RWPE2 (cell line): ENCODE measurements around the gene SLC38A8.

Experiments used
- ATAC-seq: fragments of 200-7000 bp; cut with Tn5 transposase; 3 replicates; pipeline ENCODE4 v1.9.1; 2021; ENCODE audit warnings: low read depth
- DNase-seq: peaks from one replicate; pipeline ENCODE4 v3.0.0-alpha.2; 2020; ENCODE audit warnings: low spot score
- H3K27ac ChIP-seq: fragments of 450-650 bp; 2 replicates; pipeline ENCODE4 v1.5.1; 2017; ENCODE audit warnings: mild to moderate bottlenecking; ENCODE audit not compliant: poor library complexity, severe bottlenecking
- H3K27me3 ChIP-seq: fragments of 250-450 bp; sonication (Bioruptor Pico); 2 replicates; pipeline ENCODE4 v1.5.1; 2021; ENCODE audit warnings: mild to moderate bottlenecking, moderate library complexity; ENCODE audit not compliant: insufficient read depth, poor library complexity, severe bottlenecking
- H3K36me3 ChIP-seq: fragments of 250-450 bp; sonication (Bioruptor Pico); 2 replicates; pipeline ENCODE4 v1.5.1; 2020; ENCODE audit warnings: low read depth, mild to moderate bottlenecking, moderate library complexity
- H3K4me1 ChIP-seq: fragments of 250-450 bp; sonication (Bioruptor Pico); 2 replicates; pipeline ENCODE4 v1.5.1; 2021; ENCODE audit warnings: mild to moderate bottlenecking, moderate library complexity; ENCODE audit not compliant: insufficient read depth, poor library complexity, severe bottlenecking
- H3K4me3 ChIP-seq: fragments of 250-450 bp; sonication (Bioruptor Pico); 2 replicates; pipeline ENCODE4 v1.5.1; 2021; ENCODE audit warnings: mild to moderate bottlenecking, moderate library complexity; ENCODE audit not compliant: severe bottlenecking
- H3K9me3 ChIP-seq: fragments of 250-450 bp; sonication (Bioruptor Pico); 2 replicates; pipeline ENCODE4 v1.5.1; 2021; ENCODE audit warnings: mild to moderate bottlenecking, moderate library complexity; ENCODE audit not compliant: severe bottlenecking
- TF ChIP-seq, protein P1 (sequence below): fragments of 450-650 bp; IDR thresholded peaks from one replicate; pipeline ENCODE4 v1.5.1; 2017; ENCODE audit warnings: mild to moderate bottlenecking, moderate library complexity; ENCODE audit not compliant: poor library complexity, severe bottlenecking

SLC38A8 gene

DNA sequence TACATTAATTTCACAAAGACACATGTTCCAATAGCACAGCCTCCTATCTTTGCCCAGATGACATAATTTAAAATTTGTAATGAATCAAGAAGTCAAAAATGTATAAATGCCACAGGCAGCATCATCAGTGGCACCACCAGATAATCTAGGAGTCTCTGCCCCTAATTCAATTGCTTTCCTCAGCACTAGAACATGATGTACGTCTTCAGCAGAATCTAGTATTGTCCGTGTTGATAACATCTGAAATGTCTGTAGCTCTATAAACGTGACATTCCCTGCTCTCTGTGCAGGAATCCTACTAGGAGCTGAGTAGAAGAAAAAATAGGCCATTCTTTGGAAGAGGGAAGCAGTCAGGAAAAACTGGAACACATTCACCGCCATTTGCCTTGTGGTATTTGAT, 21.4 kb upstream of the SLC38A8 start:
- DNase-seq: no peak
- Histone ChIP-seq H3K27me3 (no peaks in the 10 kb centered on the region), H3K4me3 (no peak overlapping the region), H3K27ac (no peak overlapping the region), H3K36me3 (peaks cover 95% of the 10 kb centered on the region), H3K9me3 (no peaks in the 10 kb centered on the region), H3K4me1 (no peaks in the 10 kb centered on the region)
- no peak for ATAC-seq
- TF ChIP-seq, protein P1, sequence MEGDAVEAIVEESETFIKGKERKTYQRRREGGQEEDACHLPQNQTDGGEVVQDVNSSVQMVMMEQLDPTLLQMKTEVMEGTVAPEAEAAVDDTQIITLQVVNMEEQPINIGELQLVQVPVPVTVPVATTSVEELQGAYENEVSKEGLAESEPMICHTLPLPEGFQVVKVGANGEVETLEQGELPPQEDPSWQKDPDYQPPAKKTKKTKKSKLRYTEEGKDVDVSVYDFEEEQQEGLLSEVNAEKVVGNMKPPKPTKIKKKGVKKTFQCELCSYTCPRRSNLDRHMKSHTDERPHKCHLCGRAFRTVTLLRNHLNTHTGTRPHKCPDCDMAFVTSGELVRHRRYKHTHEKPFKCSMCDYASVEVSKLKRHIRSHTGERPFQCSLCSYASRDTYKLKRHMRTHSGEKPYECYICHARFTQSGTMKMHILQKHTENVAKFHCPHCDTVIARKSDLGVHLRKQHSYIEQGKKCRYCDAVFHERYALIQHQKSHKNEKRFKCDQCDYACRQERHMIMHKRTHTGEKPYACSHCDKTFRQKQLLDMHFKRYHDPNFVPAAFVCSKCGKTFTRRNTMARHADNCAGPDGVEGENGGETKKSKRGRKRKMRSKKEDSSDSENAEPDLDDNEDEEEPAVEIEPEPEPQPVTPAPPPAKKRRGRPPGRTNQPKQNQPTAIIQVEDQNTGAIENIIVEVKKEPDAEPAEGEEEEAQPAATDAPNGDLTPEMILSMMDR: no peak

DNA sequence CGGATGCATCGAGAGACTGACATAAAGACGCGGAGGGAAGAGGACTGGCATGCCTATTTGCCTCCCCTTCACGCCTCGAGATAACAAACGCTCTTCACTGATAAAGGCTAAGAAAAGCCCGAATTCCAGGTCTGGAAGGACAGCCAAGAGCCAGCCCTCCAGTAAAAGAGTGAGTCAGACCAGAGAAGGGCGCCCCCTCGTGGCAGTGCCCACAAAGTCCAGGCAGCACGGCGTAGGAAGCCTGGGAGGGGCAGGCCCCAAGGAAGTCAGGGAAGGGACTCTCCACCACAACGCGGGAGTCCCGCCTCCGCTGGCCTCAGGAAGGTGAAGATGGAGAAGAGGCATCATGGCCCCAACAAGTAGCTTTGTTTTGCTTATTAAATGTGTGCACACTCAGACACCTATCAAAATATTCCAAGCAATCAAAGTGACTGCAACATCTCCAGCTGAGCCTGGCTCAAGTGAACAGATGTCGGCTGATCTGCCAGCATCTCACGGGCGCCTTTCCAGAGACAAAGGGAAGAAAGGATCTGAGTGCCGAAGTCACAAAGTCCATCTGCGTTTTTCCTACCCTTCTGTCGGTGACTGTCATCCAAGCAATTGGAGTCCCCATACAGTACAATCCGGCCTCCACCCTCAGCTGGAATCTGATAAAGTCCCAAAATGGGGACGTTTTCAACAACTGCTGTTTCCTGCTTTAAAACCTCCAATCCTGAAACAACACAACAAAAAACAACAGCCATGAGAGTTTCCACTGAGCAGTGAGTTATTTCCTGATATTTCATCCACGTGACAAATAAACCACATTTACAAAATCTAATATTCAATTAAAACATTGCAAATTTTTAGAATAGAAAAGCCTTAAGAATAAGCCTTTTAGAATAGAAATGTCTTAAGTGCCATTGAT, 20.4 kb upstream of the SLC38A8 start:
- TF ChIP-seq, protein P1: peak; percentile 81
- Histone ChIP-seq H3K27me3 (no peaks in the 10 kb centered on the region), H3K9me3 (no peaks in the 10 kb centered on the region), H3K4me1 (no peaks in the 10 kb centered on the region), H3K4me3 (no peak overlapping the region), H3K27ac (no peak overlapping the region), H3K36me3 (peaks cover 95% of the 10 kb centered on the region)
- ATAC-seq: peak; percentile 92
- DNase-seq: no peak

DNA sequence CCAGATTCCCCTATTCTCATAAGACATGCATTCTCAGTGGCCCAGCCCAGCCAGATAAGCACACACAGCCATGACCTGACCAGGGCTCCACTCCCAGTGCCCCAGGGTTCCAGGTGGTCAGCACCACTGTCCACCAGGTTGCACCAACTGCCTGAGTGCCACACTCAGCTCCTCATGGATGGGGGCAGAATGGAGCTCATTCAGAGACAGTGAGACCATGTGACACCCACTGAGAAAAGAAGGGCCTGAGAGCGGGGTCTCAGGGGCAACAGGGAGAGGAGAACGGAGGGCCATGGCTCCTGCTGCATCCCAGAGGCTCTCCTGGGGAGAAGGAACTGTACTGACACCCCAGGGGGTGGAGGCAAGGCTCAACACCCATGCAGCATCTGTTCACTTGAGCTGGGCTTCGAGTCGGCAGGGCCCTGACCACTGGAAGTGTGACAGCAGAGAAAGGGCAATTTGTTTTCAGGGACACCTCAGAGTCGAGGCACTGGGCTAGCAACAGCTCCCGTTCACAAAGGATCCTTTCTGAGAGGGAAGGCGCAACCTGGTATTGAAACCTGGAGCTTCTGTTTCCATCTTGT, 18.7 kb upstream of the SLC38A8 start:
- ATAC-seq (no peak), DNase-seq (no peak)
- Histone ChIP-seq H3K9me3 (no peaks in the 10 kb centered on the region), H3K36me3 (peaks cover 94% of the 10 kb centered on the region), H3K4me1 (no peaks in the 10 kb centered on the region), H3K27ac (no peak overlapping the region), H3K4me3 (no peak overlapping the region), H3K27me3 (no peaks in the 10 kb centered on the region)
- TF ChIP-seq, protein P1: no peak

DNA sequence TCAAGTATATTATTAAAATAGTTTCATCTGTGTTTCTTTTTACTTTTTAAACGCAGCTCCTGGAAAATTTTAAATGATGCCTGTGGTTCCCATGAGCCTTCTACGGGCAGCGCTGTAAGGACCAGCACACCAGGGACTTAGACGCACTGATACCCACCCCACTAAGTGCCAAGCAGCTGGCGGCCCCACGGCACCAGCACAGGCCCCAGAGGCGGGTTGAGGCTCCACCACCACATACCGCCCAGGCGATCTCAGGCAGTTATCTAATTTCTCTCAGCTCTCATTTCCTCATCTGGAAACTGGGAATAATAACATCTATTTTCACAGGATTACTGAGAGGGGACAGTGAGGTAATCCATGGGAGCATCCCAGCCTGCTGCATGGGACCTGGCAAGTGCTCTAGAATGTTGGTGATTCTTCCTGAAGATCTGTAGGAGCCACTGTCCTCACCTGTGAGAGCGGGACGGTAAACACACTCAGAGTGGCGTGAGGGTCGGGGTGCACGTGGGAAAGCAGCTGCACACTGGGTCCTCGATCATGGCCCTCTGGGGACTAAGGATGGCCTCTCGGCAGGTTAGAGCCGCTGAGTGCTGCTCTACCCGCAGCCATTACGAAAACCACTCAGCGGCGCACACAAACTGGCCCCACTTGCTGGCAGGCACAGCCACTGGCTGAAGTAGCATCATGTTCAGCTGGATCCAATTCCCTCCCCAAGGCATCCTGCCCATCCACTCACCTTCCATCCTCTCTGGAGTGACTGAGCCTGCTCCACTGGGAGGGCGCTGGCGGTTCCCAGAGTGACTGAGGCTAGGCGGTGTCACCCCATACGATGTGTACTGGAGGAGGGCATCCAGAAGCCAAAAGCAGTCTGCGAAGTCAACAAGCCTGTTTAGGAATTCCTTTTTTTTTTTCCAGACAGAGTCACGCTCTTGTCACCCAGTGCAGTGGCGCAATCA, 17.6 kb upstream of the SLC38A8 start:
- H3K27me3 ChIP-seq: no peaks in the 10 kb centered on the region
- ATAC-seq: no peak
- no peak for DNase-seq
- peaks cover 95% of the 10 kb centered on the region for H3K36me3 ChIP-seq
- H3K4me3 ChIP-seq: no peak overlapping the region
- no peak overlapping the region for H3K27ac ChIP-seq
- no peaks in the 10 kb centered on the region for H3K4me1 ChIP-seq
- H3K9me3 ChIP-seq: no peaks in the 10 kb centered on the region
- TF ChIP-seq, protein P1: no peak
